HEK293T (cell line): ENCODE measurements around the gene SORCS3.

ENCODE experiments used
- ARNT ChIP-seq: fragments of 450-650 bp; IDR thresholded peaks from 2 replicates; pipeline ENCODE4 v1.6.1; 2017; ENCODE audit warnings: mild to moderate bottlenecking
- BHLHE40 ChIP-seq: fragments of 450-650 bp; IDR thresholded peaks from 2 replicates; pipeline ENCODE4 v1.6.1; 2016; ENCODE audit warnings: mild to moderate bottlenecking, moderate library complexity, borderline replicate concordance
- CTBP1 ChIP-seq: fragments of 450-650 bp; IDR thresholded peaks from 2 replicates; pipeline ENCODE4 v1.6.1; 2016; ENCODE audit warnings: borderline replicate concordance
- FOXA1 ChIP-seq: fragments of 450-650 bp; IDR thresholded peaks from 2 replicates; pipeline ENCODE4 v1.6.1; 2016; ENCODE audit warnings: mild to moderate bottlenecking
- FOXK2 ChIP-seq: fragments of 450-650 bp; IDR thresholded peaks from 2 replicates; pipeline ENCODE4 v1.6.1; 2016; ENCODE audit warnings: mild to moderate bottlenecking
- NFRKB ChIP-seq: fragments of 450-650 bp; IDR thresholded peaks from 2 replicates; pipeline ENCODE4 v1.6.1; 2016; ENCODE audit warnings: mild to moderate bottlenecking, moderate library complexity
- SP1 ChIP-seq: fragments of 450-650 bp; IDR thresholded peaks from 2 replicates; pipeline ENCODE4 v1.6.1; 2017
- TARDBP ChIP-seq: fragments of 450-650 bp; IDR thresholded peaks from 2 replicates; pipeline ENCODE4 v1.6.1; 2016
- ZNF384 ChIP-seq: fragments of 450-650 bp; IDR thresholded peaks from 2 replicates; pipeline ENCODE4 v1.6.1; 2016
- TF ChIP-seq, protein P1 (sequence below): fragments of 450-650 bp; IDR thresholded peaks from 2 replicates; pipeline ENCODE4 v1.6.1; 2016

DNA sequence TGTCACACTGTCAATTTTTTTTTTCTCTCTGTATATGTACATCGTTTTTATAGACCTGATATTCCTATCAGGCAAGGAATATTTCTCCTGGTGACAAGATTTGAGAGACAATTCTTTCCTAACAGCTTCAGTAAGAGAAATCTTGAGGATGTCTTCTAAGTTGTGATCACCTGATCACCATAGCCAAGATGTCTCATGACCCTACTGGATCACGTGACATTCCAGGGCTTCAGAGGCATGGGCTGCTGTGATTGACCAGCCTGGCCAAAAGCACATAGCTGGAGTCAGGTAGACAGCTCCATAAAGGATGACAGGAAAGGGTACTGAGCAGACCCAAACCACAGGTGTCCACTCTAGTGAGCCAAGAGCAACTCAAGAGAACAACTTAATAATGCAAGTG is 444.9 kb downstream of the SORCS3 start:
- no peak for TF ChIP-seq TARDBP
- TF ChIP-seq FOXK2: no peak
- TF ChIP-seq, protein P1, sequence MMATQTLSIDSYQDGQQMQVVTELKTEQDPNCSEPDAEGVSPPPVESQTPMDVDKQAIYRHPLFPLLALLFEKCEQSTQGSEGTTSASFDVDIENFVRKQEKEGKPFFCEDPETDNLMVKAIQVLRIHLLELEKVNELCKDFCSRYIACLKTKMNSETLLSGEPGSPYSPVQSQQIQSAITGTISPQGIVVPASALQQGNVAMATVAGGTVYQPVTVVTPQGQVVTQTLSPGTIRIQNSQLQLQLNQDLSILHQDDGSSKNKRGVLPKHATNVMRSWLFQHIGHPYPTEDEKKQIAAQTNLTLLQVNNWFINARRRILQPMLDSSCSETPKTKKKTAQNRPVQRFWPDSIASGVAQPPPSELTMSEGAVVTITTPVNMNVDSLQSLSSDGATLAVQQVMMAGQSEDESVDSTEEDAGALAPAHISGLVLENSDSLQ: no peak
- no peak for TF ChIP-seq BHLHE40
- no peak for TF ChIP-seq ZNF384
- TF ChIP-seq FOXA1: no peak
- no peak for TF ChIP-seq SP1
- no peak for TF ChIP-seq NFRKB
- TF ChIP-seq ARNT: no peak
- no peak for TF ChIP-seq CTBP1
